GM21390 (cell line): Measurements from ENCODE around the gene LRRC37A.
"Not testable (repeated sequence)": the region's sequence is repeated elsewhere in the genome, so short reads cannot be mapped to it uniquely, and the experiment has no call there.

Experiments
- ATAC-seq: cut with Tn5 transposase; IDR thresholded peaks from one replicate; pipeline ENCODE4 v1.9.1; 2021; ENCODE audit not compliant: unreplicated experiment

The LRRC37A gene

GRCh38 chr17:46286764-46287221 is 8.1 kb upstream of the LRRC37A start:
- not testable (repeated sequence) for ATAC-seq

DNA sequence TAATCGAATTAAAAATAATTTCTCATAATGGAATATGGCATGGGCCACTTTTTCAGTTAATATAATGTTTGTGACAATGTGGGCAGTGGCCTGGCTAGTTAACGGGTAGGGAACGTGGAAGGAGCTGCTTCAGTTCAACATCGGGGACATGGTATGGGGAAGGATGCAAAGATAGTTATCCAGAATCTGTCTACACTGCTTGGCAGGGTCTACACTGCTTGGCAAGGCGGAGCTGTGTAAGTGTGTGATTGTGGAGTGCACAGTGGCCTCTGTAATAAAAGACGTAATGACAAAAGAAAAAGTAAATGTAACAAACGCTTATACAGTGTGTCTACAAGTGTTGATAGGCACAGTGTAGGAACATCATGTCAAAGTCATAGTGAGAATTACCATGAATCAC is 7.3 kb upstream of the LRRC37A start:
- ATAC-seq = not testable (repeated sequence)

GRCh38 chr17:46290906-46291546 is 3.9 kb upstream of the LRRC37A start:
- ATAC-seq = peak; percentile 95

GRCh38 chr17:46291618-46292017 is 3.3 kb upstream of the LRRC37A start:
- ATAC-seq = not testable (repeated sequence)

DNA sequence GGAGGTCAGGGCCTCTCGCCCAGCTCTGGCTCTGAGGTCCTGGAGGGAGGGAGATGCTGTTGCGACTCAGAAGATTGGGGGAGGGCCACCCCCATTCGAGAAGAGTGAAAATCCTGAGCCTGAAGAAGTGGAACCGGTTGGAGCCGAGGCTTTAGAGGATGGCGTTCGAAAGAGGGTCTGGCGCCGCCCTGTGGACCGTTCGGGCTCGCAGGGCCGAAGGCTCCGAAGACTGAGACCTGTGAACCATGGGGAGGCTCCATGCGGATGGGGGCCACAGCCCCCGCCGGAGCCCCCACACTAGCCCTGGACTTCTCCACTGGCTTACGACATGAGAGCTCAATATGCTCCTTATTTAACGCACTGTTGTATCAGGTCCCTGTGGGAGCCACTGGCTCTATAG is 46.3 kb downstream of the LRRC37A start:
- not testable (repeated sequence) for ATAC-seq

DNA sequence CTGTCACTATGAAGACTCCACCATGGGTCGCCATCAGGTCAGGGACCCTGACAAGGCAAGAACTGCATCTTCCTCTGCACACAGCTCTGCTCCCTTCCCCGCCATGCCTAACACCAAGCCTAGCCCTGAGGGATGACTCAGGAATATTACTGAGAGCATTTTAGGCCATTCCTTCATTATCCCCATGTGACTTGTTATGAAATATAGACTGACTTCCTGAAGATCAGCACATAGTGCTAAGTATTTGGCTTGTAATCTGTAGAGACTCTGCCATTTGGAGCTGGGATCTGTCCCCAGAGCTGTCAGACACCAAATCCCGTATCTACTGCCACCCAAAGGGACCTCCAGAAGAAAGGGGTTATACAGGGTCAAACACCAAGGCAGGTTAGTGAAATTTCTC is 47.2 kb downstream of the LRRC37A start:
- ATAC-seq = not testable (repeated sequence)

GRCh38 chr17:46348345-46348744 is 53.4 kb downstream of the LRRC37A start:
- not testable (repeated sequence) for ATAC-seq

DNA sequence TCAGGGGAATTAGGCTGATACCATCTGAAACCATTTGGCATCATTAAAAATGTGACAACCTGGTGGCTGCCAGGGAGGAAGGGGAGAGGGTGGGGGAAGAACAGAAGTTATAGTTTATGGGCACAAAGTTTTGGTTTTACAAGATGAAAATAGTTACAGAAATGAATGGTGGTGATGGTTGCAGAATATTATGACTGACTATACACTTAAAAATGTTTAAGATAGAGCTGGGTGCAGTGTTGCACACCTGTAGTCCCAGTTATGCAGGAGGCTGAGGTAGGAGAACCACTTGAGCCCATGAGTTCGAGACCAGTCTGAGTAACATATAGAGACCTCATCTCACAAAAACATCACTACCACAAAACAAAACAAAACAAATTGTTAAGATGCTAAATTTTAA is 54.1 kb downstream of the LRRC37A start:
- ATAC-seq = not testable (repeated sequence)

DNA sequence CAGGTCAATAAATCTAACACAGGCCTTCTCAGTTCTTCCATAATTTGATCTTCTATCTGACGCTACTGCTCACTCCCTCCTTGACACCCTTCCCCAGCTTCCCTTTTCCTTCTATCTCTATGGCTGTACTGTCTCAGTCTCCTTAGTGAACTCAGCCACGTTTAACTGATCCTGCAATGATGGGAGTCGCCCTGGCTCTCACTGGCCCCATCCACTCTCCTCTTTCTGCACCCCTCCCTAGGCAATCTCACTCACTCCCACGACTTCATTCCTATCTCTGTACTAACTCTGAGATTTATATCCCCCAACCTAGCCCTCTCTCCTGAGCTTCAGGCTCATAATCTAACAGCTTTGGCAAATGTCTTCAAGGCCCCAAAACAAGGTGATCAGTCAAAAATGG is 58.9 kb downstream of the LRRC37A start:
- ATAC-seq = not testable (repeated sequence)

GRCh38 chr17:46361145-46361735 is 66.3 kb downstream of the LRRC37A start:
- peak; percentile 32 for ATAC-seq

GRCh38 chr17:46361755-46362154 is 66.8 kb downstream of the LRRC37A start, which contains the start of gene ARL17B:
TSS of gene ARL17B (minus strand) at chr17:46361766. CDS start at chr17:46358397, 3,369 bp downstream.
- peak; percentile 92 for ATAC-seq

DNA sequence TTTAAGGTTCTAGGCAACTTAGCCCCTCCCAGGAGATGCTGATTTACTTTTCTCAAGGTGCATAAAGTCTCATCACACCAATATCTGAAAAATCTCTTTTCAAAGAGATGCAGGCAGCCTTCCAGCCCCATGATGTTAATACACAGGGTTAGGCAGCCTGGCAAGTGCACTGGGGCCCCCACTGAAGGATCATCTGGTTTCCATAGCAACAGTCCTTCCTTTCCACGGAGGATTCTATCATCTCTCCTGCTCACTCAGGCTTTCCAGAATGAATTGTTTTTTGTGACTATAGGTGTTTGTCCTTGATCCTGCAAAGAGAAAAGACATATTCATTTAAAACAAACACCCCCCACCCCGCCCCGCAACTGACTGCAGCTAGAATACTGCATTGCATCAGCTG is 72.6 kb downstream of the LRRC37A start:
- not testable (repeated sequence) for ATAC-seq

DNA sequence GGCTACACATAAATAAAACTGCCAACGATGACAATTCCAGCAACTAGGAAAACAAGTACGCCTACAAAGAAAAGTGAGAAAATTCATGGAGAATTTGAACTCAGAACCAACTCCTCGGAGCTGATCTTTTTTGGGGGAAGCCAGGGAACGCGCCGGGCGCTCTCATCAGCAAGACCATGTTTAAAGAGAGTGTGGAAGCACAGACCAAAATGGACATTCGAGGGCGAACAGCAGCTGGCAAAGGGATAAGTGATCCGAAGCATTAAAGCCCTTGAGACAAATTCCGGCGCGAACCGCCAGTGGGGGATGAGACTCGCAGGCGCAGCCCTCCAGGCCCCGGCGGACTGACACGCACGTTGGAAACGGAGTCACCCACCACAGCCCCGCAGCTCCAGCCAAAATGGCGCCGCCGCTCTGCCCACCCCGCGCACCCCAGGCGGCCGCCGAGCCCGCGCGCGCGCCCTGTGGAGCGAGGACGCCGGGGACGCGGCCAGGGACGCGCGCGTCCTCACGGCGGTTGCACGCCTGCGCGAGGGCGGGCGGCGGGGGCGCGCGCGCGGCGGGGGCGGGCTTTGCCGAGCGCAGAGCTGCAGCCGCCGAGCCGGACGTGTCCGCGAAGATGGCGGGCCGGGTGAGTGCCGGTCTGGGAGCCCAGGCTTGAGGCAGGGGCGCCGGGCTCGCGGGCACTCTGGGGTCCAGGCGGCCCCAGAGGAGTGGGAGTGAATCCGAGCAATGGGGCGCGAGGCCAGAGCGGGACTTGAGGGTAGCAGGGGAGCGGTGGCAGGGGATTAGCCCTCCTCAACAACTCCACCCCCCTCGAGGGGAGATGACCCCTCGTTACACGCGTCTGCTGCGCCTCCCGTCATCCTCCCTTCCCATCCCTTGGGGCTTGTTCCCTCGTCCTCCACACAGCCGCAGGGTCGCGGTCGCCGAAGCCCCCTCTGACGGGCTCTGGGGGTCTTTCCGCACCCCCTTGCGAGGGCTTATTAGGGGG is 77.6 kb downstream of the LRRC37A start:
- peak; percentile 70 for ATAC-seq

GRCh38 chr17:46373418-46373817 is 78.5 kb downstream of the LRRC37A start:
- ATAC-seq = not testable (repeated sequence)

GRCh38 chr17:46383118-46383517 is 88.2 kb downstream of the LRRC37A start:
- ATAC-seq = not testable (repeated sequence)

- ATAC-seq = not testable (repeated sequence)
Measured at GRCh38 chr17:46385491-46385890, 90.6 kb downstream of the LRRC37A start.
